Measurements from ENCODE around the gene TICRR.
"Not testable (repeated sequence)": the region's sequence is repeated elsewhere in the genome, so short reads cannot be mapped to it uniquely, and the experiment has no call there.

The TICRR gene

DNA sequence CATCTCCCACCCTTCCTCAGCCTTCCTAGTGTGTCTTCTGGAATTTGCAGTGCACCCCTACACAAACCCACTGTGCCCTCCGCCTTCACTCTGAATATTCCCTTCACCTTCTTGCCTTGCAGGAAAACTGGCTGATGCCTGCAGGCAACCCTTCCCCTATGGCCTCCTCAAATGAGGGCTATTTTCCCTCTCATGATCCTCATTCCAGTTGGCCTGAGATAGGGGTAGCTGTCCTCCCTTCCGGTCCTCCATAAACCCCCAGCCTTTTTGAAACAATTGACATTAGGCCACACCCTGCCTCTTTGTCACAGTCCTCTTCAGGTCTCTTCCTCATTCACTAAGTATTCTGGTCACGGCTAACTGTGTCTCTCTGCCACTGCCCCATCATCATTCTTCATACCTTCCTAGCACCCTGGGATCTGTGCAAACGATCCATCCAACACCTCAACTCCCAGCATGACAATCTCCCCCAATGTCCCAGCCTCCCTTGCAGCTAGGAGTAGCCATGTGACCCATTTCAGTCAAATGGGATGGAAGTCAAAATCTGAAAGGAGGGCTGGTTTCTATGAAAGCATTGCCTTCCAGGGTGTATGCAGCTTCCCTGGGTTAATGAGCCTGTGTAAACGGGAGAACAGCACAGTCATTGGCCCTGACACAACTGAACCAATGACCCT is 8.5 kb upstream of the TICRR start:
- no peak overlapping the region for H3K4me3 ChIP-seq (ENCODE audit: low read depth, low read length)
- no peak for TF ChIP-seq CTCF (IDR thresholded peaks at IDR 0.05; ENCODE audit: borderline replicate concordance, insufficient read depth, low read depth, low read length)

- H3K4me3 ChIP-seq (ENCODE audit: low read depth, low read length), result no peak overlapping the region
- TF ChIP-seq CTCF (IDR thresholded peaks at IDR 0.05; ENCODE audit: borderline replicate concordance, insufficient read depth, low read depth, low read length), result no peak
These were observed 6.1 kb upstream of the TICRR start for GRCh38 chr15:89569090-89569745.

DNA sequence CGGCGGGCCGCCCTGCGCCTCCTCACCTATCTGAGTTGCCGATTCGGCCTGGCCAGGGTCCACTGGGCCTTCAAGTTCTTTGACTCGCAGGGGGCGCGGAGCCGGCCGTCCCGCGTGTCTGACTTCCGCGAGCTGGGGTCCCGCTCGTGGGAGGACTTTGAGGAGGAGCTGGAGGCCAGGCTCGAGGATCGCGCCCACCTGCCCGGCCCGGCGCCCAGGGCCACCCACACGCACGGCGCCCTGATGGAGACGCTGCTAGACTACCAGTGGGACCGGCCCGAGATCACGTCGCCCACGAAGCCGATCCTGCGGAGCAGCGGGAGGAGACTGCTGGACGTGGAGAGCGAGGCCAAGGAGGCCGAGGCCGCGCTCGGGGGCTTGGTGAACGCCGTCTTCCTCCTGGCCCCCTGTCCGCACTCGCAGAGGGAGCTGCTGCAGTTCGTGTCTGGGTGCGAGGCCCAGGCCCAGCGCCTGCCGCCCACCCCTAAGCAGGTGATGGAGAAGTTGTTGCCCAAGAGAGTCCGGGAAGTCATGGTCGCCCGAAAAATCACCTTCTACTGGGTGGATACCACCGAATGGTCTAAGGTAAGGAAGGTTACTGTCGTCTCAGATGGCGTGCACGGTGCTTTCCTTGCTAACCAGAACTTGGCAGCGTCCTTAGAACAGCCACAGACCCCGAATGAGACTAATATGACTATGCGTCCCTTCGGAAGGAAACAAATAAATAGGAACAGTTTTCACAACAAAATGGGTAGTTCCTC is 567 bp downstream of the TICRR start:
- TF ChIP-seq CTCF (IDR thresholded peaks at IDR 0.05; ENCODE audit: borderline replicate concordance, insufficient read depth, low read depth, low read length), result no peak

DNA sequence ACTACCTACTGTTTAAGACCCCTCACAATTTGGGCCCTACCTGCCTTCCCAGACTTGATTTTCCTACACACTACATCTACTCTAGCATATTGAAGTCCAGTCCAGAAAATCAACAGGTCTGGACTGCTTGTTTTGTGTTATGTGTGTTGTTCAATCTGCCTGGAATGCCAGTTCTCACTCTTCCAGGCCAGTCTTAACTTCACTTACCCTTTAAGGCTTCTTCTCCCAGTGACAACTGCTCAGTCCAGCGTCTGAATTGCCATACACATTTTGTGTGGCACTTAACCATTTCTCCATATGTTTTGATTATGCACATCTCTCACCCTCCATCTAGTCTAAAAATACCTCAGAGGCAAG is 1.1 kb downstream of the TICRR start:
- peak overlapping the region; percentile 79 for H3K4me3 ChIP-seq (ENCODE audit: low read depth, low read length)
- no peak for TF ChIP-seq CTCF (IDR thresholded peaks at IDR 0.05; ENCODE audit: borderline replicate concordance, insufficient read depth, low read depth, low read length)

More for the DNA sequence above, 567 bp downstream of the TICRR start:
- H3K4me3 ChIP-seq (ENCODE audit: low read depth, low read length), result peak overlapping the region; percentile 79

DNA sequence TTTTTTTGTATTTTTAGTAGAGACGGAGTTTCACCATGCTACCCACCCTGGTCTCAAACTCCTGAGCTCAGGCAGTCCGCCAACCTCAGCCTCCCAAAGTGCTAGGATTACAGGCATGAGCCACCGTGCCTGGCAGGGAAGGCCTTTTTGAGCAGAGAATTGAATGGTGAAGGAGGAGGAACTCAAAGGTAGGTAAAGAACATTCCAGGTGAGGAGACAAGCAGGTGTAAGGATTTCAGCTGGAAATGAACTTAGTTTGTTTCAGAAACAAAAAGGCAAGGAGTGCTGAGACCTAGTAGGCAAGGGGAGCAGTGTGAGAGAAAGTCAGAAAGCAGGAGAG is 2.5 kb downstream of the TICRR start:
- TF ChIP-seq CTCF (IDR thresholded peaks at IDR 0.05; ENCODE audit: borderline replicate concordance, insufficient read depth, low read depth, low read length), result no peak

GRCh38 chr15:89578146-89578545 is 2.9 kb downstream of the TICRR start:
- TF ChIP-seq CTCF (IDR thresholded peaks at IDR 0.05; ENCODE audit: borderline replicate concordance, insufficient read depth, low read depth, low read length), result no peak
- no peak overlapping the region for H3K4me3 ChIP-seq (ENCODE audit: low read depth, low read length)

More for the DNA sequence above, 2.5 kb downstream of the TICRR start:
- H3K4me3 ChIP-seq (ENCODE audit: low read depth, low read length), result peak overlapping the region; percentile 1

DNA sequence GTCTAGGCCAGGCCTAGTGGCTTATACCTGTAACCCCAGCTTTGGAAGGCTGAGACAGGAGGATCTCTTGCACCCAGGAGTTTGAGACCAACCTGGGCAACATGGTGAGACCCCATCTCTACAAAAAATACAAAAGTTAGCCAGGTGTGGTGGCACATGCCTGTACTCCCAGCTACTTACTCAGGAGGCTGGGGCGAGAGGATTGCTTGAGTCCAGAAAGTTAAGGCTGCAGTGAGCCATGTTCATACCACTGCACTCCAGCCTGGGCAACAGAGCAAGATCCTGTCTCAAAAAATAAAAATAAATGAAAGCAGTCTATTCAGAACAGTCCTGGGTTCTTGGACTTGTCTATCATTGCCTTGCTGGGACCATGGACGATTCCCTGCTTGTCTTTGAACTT is 5.5 kb downstream of the TICRR start:
- not testable (repeated sequence) for H3K4me3 ChIP-seq (ENCODE audit: low read depth, low read length)

Data from GM12875 (cell line).